GM10248 (cell line): ENCODE data around the gene HINT3.
"Not testable (repeated sequence)": the region's sequence is repeated elsewhere in the genome, so short reads cannot be mapped to it uniquely, and the experiment has no call there.

Experiments
- CTCF ChIA-PET: fragments of 300-600 bp; sonication (Branson Sonifier 250); formaldehyde crosslinking; extraction: SDS; loops from one replicate; lab custom pipeline; 2021; ENCODE audit warnings: antibody characterized with exemption; lab: Yijun Ruan, JAX
- POLR2A ChIA-PET: fragments of 350-650 bp; sonication (Branson Sonifier 250); formaldehyde crosslinking; extraction: SDS; loops from one replicate; lab custom pipeline; 2020; ENCODE audit warnings: antibody characterized with exemption; lab: Yijun Ruan, JAX
- DNase-seq: peaks from one replicate; pipeline ENCODE4 v3.0.0; 2012; ENCODE audit errors: extremely low spot score
- CTCF ChIP-seq: IDR thresholded peaks from 2 replicates; pipeline ENCODE4 v1.5.1; 2012; ENCODE audit warnings: mild to moderate bottlenecking, low read depth; ENCODE audit errors: extremely low read depth, missing control alignments, control extremely low read depth

Gene HINT3

GRCh38 chr6:125956506-125957390 lies at the start of gene HINT3:
Gene HINT3 (plus strand): TSS chr6:125956770. CDS start chr6:125956978, 208 bp downstream.
- ChIA-PET CTCF (interaction anchor here (0.6 to 12.1 kb wide), 75 partner anchors 8 to 659 kb away, joined by 3 to 241 read pairs (median 4); partner anchors contain the start of genes NCOA7 and TRMT11), POLR2A (interaction anchor here (0.5 to 1.0 kb wide), 2 partner anchors 19 to 134 kb away, joined by 3 to 9 read pairs; no protein-coding TSS in a partner anchor)
- peak; percentile 94 for TF ChIP-seq CTCF
- peak; percentile 95 for DNase-seq

GRCh38 chr6:125910527-125910926 lies 46.0 kb upstream of the HINT3 start:
- POLR2A ChIA-PET, result no interaction called here
- no peak for TF ChIP-seq CTCF
- peak; percentile 45 for DNase-seq
- CTCF ChIA-PET, result interaction anchor here (0.6 to 2.6 kb wide), 9 partner anchors 9 to 121 kb away, joined by 3 to 8 read pairs (median 3); partner anchors contain the start of gene HINT3

- CTCF ChIA-PET, result interaction anchor here (0.6 to 2.6 kb wide), 7 partner anchors 8 to 121 kb away, joined by 3 to 8 read pairs (median 3); partner anchors contain the start of gene HINT3
- POLR2A ChIA-PET, DNase-seq: not testable (repeated sequence)
Observed at GRCh38 chr6:125911051-125911451, 45.5 kb upstream of the HINT3 start.

GRCh38 chr6:125912430-125912829 lies 44.1 kb upstream of the HINT3 start:
- POLR2A ChIA-PET, result not testable (repeated sequence)

GRCh38 chr6:125913145-125913544 lies 43.4 kb upstream of the HINT3 start:
- no peak for TF ChIP-seq CTCF
- ChIA-PET CTCF (interaction anchor here (1.4 to 14.4 kb wide), 3 partner anchors 11 to 42 kb away, joined by 9 to 138 read pairs (median 10); partner anchors contain the start of gene HINT3), POLR2A (no interaction called here)
- DNase-seq, result no peak

More at GRCh38 chr6:125912430-125912829, 44.1 kb upstream of the HINT3 start:
- CTCF ChIA-PET, result interaction anchor here (1.4 to 14.4 kb wide), 3 partner anchors 12 to 43 kb away, joined by 3 to 138 read pairs (median 9); partner anchors contain the start of gene HINT3
- not testable (repeated sequence) for DNase-seq

GRCh38 chr6:125913864-125914351 lies 42.7 kb upstream of the HINT3 start:
- POLR2A ChIA-PET, result no interaction called here
- CTCF ChIA-PET, result interaction anchor here (1.4 to 14.4 kb wide), 4 partner anchors 8 to 41 kb away, joined by 9 to 138 read pairs (median 52); partner anchors contain the start of gene HINT3
- no peak for TF ChIP-seq CTCF
- DNase-seq, result no peak

GRCh38 chr6:125918230-125918629 lies 38.3 kb upstream of the HINT3 start:
- TF ChIP-seq CTCF, result no peak
- no peak for DNase-seq
- ChIA-PET POLR2A (no interaction called here), CTCF (interaction anchor here (1.0 to 14.4 kb wide), 6 partner anchors 13 to 127 kb away, joined by 3 to 138 read pairs (median 4); partner anchors contain the start of gene HINT3)
